ENCODE measurements around the gene PCNT. TPM values are rescaled to one million over a fixed set of nuclear protein-coding genes. Genes with fewer than 3 reads are reported as not detected.
"Not testable (repeated sequence)": the region's sequence is repeated elsewhere in the genome, so short reads cannot be mapped to it uniquely, and the experiment has no call there.

PCNT gene
- total RNA-seq, 1 donor from 2014 or later = 58.4 TPM

DNA sequence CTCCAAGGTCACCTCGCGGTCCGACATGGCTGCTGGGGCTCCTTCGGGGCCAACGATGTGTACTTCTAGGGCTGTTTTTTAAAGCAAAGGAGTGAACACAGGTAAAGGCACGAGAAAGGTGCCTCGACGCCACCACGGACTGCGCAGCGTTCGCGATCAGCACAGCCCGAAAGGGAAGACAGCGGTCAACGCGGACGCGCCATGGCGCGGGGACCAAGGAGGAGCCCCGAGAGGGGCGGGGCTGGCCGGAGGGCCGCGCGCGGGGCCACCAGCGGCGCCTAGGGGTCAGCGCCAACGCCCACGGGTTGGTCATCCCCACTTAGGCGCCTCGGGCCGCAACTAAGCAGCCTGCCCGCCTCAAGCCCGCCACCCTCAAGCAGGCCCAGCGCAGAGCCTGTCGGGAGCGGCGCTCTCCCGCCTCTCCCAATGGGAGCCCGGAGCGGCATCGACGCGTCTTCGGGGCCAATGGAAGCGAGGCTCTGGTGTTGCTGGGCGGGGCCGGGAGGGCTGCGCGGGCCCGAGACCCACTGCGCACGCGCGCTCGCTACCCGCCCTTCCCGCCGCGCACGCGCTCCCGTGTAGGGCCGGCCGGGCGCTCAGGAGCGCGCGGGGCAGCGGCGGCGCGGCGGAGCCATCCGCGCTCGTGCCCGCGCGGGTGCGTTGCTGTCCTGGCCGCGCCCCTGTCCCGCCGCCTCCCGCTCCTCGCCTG is 134.5 kb downstream of the PCNT start, which contains the start of gene DIP2A:
TSS of gene DIP2A (plus strand) at position 577 of the 709 bp plus-strand sequence. CDS start 241 bp downstream, outside the sequence.
- peaks cover 43% of the 10 kb centered on the region for H3K4me1 Mint-ChIP-seq (ENCODE audit: low read depth)
- H3K4me3 Mint-ChIP-seq = peak within 1 kb of the TSS; percentile 91
- peak; percentile 95 for DNase-seq (ENCODE audit: low spot score)
- intact Hi-C loops (cut with micrococcal nuclease) = loop anchor here (1.0 to 2.0 kb wide), 6 partner anchors 100 to 230 kb away; partner anchors contain the start of genes LSS, PCNT, PRMT2 and YBEY
- peaks cover 13% of the 10 kb centered on the region for H3K36me3 Mint-ChIP-seq (ENCODE audit: low read depth)
- H3K27me3 Mint-ChIP-seq (ENCODE audit: insufficient read depth) = no peaks in the 10 kb centered on the region
- peak within 1 kb of the TSS; percentile 91 for H3K27ac Mint-ChIP-seq
- no peaks in the 10 kb centered on the region for H3K9me3 Mint-ChIP-seq

DNA sequence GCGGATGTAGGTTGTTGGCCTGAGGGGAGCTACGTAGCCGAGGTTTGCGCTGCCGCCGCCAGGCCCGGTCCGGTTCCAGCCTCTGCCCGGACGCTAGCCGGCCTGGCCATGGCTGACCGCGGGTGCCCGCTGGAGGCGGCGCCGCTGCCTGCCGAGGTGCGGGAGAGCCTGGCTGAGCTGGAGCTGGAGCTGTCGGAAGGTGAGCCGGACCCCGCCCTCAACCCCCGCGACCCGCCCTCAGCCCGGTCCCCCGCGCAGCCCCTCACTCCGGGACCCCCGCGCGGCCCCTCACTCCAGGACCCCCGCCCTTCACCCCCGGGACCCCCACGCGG is 135.0 kb downstream of the PCNT start:
- no peaks in the 10 kb centered on the region for H3K27me3 Mint-ChIP-seq (ENCODE audit: insufficient read depth)
- no peak for DNase-seq (ENCODE audit: low spot score)
- no peak overlapping the region for H3K27ac Mint-ChIP-seq
- peak overlapping the region; percentile 80 for H3K4me3 Mint-ChIP-seq
- intact Hi-C loops (cut with micrococcal nuclease) = loop anchor here (1.0 to 2.0 kb wide), 3 partner anchors 100 to 230 kb away; partner anchors contain the start of gene LSS
- H3K9me3 Mint-ChIP-seq = no peaks in the 10 kb centered on the region
- H3K4me1 Mint-ChIP-seq (ENCODE audit: low read depth) = peaks cover 43% of the 10 kb centered on the region
- peaks cover 12% of the 10 kb centered on the region for H3K36me3 Mint-ChIP-seq (ENCODE audit: low read depth)

DNA sequence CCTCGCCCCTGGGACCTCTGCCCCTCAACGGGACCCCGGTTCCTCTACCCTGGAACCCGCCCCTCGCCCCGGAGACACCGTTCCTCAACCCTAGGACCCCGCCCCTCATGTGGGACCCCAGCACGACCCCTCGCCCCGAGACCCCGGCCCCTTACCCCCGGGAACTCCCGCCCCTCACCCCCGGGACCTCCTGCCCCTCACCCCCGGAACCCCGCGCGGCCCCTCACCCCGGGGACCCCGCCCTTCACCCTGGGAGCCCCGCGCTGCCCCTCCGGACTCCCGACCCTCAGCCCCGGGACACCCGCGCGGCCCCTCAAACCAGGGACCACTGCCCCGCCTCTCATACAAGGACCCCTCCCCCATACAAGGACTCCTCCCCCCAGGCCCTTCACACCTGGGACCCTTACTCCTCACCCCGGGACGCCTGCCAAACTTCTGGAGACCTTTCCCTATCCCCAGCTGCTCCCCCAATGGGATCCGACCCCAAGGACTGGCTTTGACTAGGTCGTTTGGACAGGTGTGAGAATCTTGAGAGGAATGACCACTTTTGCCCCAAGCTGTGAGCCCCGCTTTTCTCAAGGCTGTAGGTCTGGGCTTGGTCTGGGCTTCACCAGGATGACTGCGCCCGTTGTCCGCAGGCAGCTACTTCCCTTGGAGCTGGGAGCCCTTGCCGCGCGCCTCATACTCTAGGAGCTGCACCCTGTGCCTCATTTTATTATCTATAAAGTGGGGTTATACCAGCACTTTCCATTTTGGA is 135.6 kb downstream of the PCNT start:
- no peak for DNase-seq (ENCODE audit: low spot score)

DNA sequence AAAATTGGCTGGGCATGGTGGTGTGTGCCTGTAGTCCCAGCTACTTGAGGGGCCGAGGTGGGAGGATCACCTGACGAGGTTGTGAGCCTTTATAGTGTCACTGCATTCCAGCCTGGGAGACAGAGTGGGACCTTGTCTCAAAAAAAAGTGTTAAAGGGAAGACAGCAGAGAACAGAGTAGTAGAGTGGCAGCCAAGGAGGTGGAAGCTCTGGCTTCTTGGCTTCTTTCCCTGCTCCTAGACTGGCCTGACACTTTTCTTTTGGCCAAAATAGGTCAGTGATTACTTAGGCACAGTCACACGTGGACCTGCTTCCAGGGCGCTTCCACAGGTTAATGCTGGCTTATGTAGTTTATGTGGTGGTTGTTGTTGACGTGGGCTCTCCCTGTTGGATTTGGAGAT is 138.0 kb downstream of the PCNT start:
- intact Hi-C loops (cut with micrococcal nuclease) = no loop called here
- Mint-ChIP-seq H3K27ac (no peak overlapping the region), H3K36me3 (ENCODE audit: low read depth) (peaks cover 16% of the 10 kb centered on the region), H3K9me3 (no peaks in the 10 kb centered on the region), H3K27me3 (ENCODE audit: insufficient read depth) (no peaks in the 10 kb centered on the region), H3K4me1 (ENCODE audit: low read depth) (peaks cover 37% of the 10 kb centered on the region), H3K4me3 (no peak overlapping the region)
- no peak for DNase-seq (ENCODE audit: low spot score)

More for the DNA sequence above, 135.6 kb downstream of the PCNT start:
- no peaks in the 10 kb centered on the region for H3K27me3 Mint-ChIP-seq (ENCODE audit: insufficient read depth)
- peaks cover 43% of the 10 kb centered on the region for H3K4me1 Mint-ChIP-seq (ENCODE audit: low read depth)
- peak overlapping the region; percentile 91 for H3K4me3 Mint-ChIP-seq
- H3K27ac Mint-ChIP-seq = peak overlapping the region; percentile 84
- H3K36me3 Mint-ChIP-seq (ENCODE audit: low read depth) = peaks cover 15% of the 10 kb centered on the region
- H3K9me3 Mint-ChIP-seq = no peaks in the 10 kb centered on the region
- intact Hi-C loops (cut with micrococcal nuclease) = loop anchor here (1.0 to 2.0 kb wide), 3 partner anchors 99 to 231 kb away; partner anchors contain the start of gene LSS

DNA sequence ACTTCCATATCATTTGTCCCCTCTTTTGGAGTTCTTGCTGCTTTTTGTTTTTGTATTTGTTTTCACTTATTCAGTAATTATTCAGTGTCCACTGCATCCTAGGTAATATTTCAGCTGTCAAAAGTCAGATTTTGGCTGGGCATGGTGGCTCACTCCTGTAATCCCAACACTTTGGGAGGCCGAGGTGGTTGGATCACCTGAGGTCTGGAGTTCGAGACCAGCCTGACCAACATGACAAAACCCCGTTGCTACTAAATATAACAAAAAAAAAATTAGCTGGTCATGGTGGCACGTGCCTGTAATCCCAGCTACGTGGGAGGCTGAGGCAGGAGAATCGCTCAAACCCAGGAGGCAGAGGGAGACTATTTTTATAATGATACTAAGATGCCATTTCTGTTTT is 141.2 kb downstream of the PCNT start:
- Mint-ChIP-seq H3K4me1 (ENCODE audit: low read depth) (peaks cover 28% of the 10 kb centered on the region), H3K36me3 (ENCODE audit: low read depth) (peaks cover 18% of the 10 kb centered on the region)
- H3K9me3 Mint-ChIP-seq; H3K4me3 Mint-ChIP-seq; H3K27me3 Mint-ChIP-seq (ENCODE audit: insufficient read depth); H3K27ac Mint-ChIP-seq; intact Hi-C loops (cut with micrococcal nuclease); DNase-seq (ENCODE audit: low spot score): not testable (repeated sequence)

DNA sequence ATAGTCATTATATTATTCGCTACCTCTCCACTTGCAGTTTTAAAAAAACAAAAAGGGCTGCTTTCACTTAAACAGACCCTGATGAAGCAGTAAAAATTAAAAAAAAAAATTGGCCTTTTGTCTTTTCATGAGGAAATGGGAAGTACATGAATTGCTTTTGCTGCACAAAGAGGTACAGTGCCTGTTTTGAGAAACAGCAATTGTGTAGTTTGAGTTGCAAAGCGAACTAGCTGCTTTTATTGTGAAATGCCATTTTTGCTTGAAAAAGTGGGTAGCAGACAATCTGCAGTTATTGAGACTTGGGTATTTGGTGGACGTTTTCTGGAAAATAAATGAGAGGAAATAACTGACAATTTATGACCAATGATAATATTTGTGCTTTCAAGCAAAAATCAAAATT is 141.7 kb downstream of the PCNT start:
- Mint-ChIP-seq H3K9me3 (no peaks in the 10 kb centered on the region), H3K27me3 (ENCODE audit: insufficient read depth) (no peaks in the 10 kb centered on the region), H3K4me3 (no peak overlapping the region), H3K4me1 (ENCODE audit: low read depth) (peaks cover 25% of the 10 kb centered on the region), H3K36me3 (ENCODE audit: low read depth) (peaks cover 18% of the 10 kb centered on the region), H3K27ac (no peak overlapping the region)
- DNase-seq (ENCODE audit: low spot score) = no peak
- intact Hi-C loops (cut with micrococcal nuclease) = no loop called here

DNA sequence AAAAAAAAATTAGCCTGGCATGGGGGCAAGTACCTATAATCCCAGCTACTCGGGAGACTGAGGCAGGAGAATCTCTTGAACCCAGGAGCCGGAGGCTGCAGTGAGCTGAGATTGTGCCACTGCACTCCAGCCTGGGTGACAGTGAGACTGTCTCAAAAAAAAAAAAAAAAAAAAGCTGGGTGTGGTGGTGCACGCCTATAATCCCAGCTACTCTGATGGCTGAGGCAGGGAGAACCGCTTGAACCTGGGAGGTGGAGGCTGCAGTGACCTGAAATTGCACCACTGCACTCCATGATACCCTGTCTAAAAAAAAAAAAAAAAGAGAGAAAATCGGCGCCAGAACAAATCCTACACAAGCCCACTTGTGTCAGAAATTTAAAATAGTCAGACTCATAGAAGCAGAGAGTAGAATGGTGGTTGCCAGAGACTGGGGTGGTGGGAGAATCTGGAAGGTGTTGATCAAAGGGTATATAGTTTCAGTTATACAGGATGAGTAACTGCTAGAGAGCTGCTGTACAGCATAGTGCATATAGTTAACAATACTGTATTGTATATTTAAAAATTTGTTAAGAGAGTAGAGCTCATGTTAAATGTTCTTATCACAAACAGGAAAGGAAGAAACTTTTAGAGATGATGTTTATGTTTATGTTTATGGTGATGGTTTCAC is 144.3 kb downstream of the PCNT start:
- H3K27me3 Mint-ChIP-seq (ENCODE audit: insufficient read depth) = no peaks in the 10 kb centered on the region
- DNase-seq (ENCODE audit: low spot score) = no peak
- peaks cover 24% of the 10 kb centered on the region for H3K4me1 Mint-ChIP-seq (ENCODE audit: low read depth)
- intact Hi-C loops (cut with micrococcal nuclease) = no loop called here
- peaks cover 16% of the 10 kb centered on the region for H3K36me3 Mint-ChIP-seq (ENCODE audit: low read depth)
- H3K27ac Mint-ChIP-seq = no peak overlapping the region
- H3K4me3 Mint-ChIP-seq = no peak overlapping the region
- H3K9me3 Mint-ChIP-seq = no peaks in the 10 kb centered on the region

DNA sequence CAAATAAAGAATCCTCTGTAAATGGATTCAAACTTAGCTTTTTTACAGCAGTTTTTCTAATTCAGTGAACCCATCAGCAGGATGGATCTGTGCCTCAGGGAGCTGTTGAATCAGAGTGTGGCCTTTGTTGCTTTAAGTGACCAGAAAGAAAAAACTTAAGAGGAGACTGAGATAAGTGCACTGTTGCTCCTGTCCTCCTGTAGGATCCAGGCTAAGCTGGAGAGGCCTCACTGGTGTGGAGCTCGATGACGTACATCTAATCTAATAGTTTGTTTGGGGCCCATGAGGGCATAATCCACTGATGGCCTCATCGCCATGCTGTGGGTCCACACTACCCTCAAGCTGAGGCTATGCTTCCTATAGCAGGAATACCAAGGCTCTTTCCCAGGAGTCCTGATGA is 145.3 kb downstream of the PCNT start:
- Mint-ChIP-seq H3K27me3 (ENCODE audit: insufficient read depth) (no peaks in the 10 kb centered on the region), H3K9me3 (no peaks in the 10 kb centered on the region), H3K4me3 (no peak overlapping the region), H3K36me3 (ENCODE audit: low read depth) (peaks cover 17% of the 10 kb centered on the region), H3K4me1 (ENCODE audit: low read depth) (peaks cover 28% of the 10 kb centered on the region), H3K27ac (no peak overlapping the region)
- intact Hi-C loops (cut with micrococcal nuclease) = no loop called here
- no peak for DNase-seq (ENCODE audit: low spot score)

DNA sequence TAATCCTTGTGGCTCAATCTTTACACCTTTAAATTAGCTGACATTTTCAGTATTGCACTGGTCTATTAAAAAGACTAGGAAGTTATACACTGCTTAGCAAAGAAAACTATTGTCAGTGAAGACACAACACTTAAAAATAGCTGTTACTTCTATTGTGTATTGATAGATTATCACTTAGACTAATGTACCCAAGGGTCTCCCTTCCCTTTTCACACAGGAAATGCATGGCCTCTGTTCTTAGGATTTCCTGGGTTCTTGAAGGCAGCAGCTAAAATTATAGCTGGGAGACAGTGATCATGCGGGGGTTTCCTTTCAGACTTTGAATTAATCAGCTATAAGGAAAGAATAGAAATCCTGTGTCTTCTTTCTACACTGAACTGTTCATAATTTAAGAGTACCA is 147.6 kb downstream of the PCNT start:
- H3K27ac Mint-ChIP-seq = no peak overlapping the region
- H3K4me3 Mint-ChIP-seq = no peak overlapping the region
- no peaks in the 10 kb centered on the region for H3K9me3 Mint-ChIP-seq
- no peaks in the 10 kb centered on the region for H3K27me3 Mint-ChIP-seq (ENCODE audit: insufficient read depth)
- H3K36me3 Mint-ChIP-seq (ENCODE audit: low read depth) = peaks cover 15% of the 10 kb centered on the region
- intact Hi-C loops (cut with micrococcal nuclease) = no loop called here
- peaks cover 32% of the 10 kb centered on the region for H3K4me1 Mint-ChIP-seq (ENCODE audit: low read depth)
- DNase-seq (ENCODE audit: low spot score) = no peak

DNA sequence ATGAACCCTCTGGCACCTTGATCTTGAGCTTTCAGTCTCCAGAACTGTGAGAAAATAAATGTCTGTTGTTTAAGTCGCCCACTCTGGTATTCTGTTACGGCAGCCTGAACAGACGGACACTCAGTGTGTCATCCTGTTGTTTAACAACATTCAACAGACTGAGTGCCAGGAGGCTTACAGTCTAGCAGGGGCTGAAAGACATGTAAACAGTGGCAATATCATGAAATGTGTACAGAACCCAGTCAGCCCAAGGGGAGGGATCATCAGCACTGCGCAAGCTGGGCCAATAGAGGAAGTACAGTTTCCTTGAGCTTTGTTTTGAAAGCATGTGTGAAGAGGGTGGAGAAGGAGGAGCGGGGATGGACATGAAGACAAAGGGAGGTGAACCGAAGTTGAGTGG is 148.3 kb downstream of the PCNT start:
- peaks cover 32% of the 10 kb centered on the region for H3K4me1 Mint-ChIP-seq (ENCODE audit: low read depth)
- DNase-seq (ENCODE audit: low spot score) = no peak
- H3K27me3 Mint-ChIP-seq (ENCODE audit: insufficient read depth) = no peaks in the 10 kb centered on the region
- H3K36me3 Mint-ChIP-seq (ENCODE audit: low read depth) = peaks cover 16% of the 10 kb centered on the region
- no peaks in the 10 kb centered on the region for H3K9me3 Mint-ChIP-seq
- H3K4me3 Mint-ChIP-seq = no peak overlapping the region
- intact Hi-C loops (cut with micrococcal nuclease) = no loop called here
- H3K27ac Mint-ChIP-seq = no peak overlapping the region

DNA sequence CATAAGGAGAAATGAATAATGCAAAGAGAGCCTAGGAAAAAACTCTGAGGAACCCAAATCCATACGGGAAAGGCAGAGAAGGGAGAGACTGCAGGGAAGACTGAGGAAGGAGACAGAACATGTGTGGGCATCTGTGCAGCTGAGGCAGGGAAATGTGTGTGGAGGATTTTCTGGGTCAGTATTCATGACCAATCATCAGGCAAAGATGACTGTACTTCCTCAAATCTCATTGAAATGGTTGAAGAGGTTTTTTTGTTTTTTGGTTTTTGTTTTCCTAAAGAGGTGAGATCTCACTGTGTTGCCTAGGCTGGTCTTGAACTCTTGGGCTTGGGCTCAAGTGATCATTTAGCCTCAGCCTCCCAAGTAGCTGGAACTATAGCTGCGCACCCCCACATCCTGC is 150.4 kb downstream of the PCNT start:
- H3K9me3 Mint-ChIP-seq = no peaks in the 10 kb centered on the region
- DNase-seq (ENCODE audit: low spot score) = no peak
- H3K4me1 Mint-ChIP-seq (ENCODE audit: low read depth) = peaks cover 28% of the 10 kb centered on the region
- no peak overlapping the region for H3K27ac Mint-ChIP-seq
- H3K27me3 Mint-ChIP-seq (ENCODE audit: insufficient read depth) = no peaks in the 10 kb centered on the region
- H3K4me3 Mint-ChIP-seq = no peak overlapping the region
- intact Hi-C loops (cut with micrococcal nuclease) = no loop called here
- H3K36me3 Mint-ChIP-seq (ENCODE audit: low read depth) = peaks cover 20% of the 10 kb centered on the region

DNA sequence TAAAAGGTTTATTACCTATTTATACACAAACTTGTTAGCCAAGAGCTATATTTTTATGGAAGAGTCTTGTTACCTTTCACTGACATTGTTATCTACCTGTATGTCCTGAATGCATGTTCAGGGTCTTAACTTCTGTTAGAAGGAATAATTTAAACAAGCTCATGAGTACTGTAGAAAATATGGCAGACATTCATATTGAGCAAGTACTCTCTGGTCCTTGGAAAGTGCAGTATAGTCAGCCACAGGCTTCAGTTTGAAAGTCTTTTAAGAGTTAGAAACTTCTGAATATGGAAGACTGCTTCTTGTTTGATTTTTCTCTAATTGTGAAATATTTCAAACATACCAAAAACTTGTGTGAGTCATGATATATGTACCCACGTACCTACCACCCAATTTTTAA is 151.3 kb downstream of the PCNT start:
- intact Hi-C loops (cut with micrococcal nuclease) = no loop called here
- Mint-ChIP-seq H3K27ac (no peak overlapping the region), H3K27me3 (ENCODE audit: insufficient read depth) (no peaks in the 10 kb centered on the region), H3K36me3 (ENCODE audit: low read depth) (peaks cover 17% of the 10 kb centered on the region), H3K4me3 (no peak overlapping the region), H3K9me3 (no peaks in the 10 kb centered on the region), H3K4me1 (ENCODE audit: low read depth) (peaks cover 28% of the 10 kb centered on the region)
- DNase-seq (ENCODE audit: low spot score) = no peak

DNA sequence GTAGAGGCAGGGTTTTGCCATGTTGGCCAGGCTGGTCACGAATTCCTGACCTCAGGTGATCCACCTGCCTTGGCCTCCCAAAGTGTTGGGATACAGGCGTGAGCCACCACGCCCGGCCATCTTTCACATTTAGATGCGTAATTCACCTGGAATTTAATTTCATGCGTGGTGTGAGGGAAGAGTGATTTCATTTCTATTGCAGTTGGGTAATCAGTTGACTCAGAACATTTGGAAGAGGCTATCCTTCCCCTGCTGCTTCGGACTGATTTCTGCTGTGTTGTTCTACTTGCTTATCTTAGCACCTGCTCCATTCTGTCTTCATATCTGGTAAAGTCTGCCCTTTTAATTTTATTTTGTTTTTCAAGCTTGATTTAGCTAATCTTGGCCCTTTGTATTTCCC is 153.8 kb downstream of the PCNT start:
- intact Hi-C loops (cut with micrococcal nuclease) = no loop called here
- H3K27me3 Mint-ChIP-seq (ENCODE audit: insufficient read depth) = no peaks in the 10 kb centered on the region
- H3K4me3 Mint-ChIP-seq = no peak overlapping the region
- no peak for DNase-seq (ENCODE audit: low spot score)
- H3K9me3 Mint-ChIP-seq = no peaks in the 10 kb centered on the region
- H3K4me1 Mint-ChIP-seq (ENCODE audit: low read depth) = peaks cover 12% of the 10 kb centered on the region
- H3K36me3 Mint-ChIP-seq (ENCODE audit: low read depth) = peaks cover 14% of the 10 kb centered on the region
- H3K27ac Mint-ChIP-seq = no peak overlapping the region

Data from activated T-helper 1 cell treated with anti-CD3 and anti-CD28 coated beads, Interleukin-12 subunit alpha, Interleukin-12 subunit beta, Interleukin-2, Interleukin-4 antibody, amounts not matched to agents 30 ng/mL and 10 ng/mL and 1 ng/mL, durations not matched to agents 14 hours and 24 hours and 36 hours (primary cell).